GM12865 (cell line): Measurements from ENCODE around the gene CCDC12.

Source experiments
- DNase-seq: peaks from one replicate; pipeline ENCODE4 v3.0.0; 2010; ENCODE audit warnings: low read depth
- H3K4me3 ChIP-seq: 2 replicates; pipeline ENCODE4 v1.5.1; 2011; ENCODE audit warnings: mild to moderate bottlenecking, low read depth, low read length, control low read depth
- CTCF ChIP-seq: IDR thresholded peaks from 2 replicates; pipeline ENCODE4 v1.5.1; 2011; ENCODE audit warnings: low read length, control low read depth, low read depth, inconsistent platforms; ENCODE audit not compliant: insufficient read depth; ENCODE audit errors: missing control alignments

CCDC12 gene

DNA sequence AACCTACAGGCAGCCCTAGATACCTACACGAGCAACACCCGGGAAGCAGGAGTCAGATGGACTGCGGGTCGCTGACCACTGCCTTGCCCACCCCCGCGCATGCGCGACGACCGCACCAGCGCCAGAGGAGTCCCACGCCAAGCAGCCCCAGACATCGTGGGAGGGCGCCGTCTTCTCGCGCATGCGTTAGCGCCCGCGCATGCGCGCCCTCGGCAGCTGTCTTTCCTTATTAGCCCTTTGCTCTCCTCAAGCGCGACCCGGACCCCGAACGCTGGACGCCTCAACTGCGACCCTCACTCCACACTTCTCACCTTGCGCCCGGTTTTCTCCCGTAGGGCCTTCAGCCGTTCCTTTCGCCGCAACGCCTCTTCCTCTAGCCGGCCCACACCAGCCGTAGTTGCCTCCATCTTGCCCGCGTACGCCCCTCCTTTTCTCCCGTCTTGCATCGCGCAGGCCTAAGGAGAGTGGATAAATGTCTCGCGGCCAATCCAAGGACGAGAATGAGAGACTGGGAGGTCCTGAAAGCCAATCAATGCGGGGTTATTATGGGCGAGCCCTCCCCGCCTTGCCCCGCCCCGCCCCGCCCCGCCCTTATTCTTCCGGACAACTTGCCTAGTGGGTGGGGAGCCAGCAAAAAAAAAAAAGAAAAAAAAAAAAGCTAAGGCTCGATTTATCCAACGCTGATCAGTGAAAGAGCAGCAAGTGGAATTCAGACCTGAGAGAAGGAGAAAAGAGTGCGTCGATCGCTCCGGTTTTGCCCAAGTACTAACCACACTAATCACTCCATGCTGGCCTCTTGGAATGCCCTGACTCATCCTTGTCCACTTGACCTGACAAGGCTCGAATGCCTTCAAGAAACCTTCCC, at the start of gene CCDC12:
CCDC12 (minus strand) TSS at position 420 of the 865 bp plus-strand sequence; CDS start at position 407, 13 bp downstream.
- H3K4me3 ChIP-seq: peak within 1 kb of the TSS; percentile 81
- no peak for TF ChIP-seq CTCF
- peak; percentile 99 for DNase-seq

- TF ChIP-seq CTCF: no peak
- H3K4me3 ChIP-seq: no peak overlapping the region
- DNase-seq: no peak
Observed at GRCh38 chr3:47024932-47025331, 48.4 kb upstream of the CCDC12 start.

DNA sequence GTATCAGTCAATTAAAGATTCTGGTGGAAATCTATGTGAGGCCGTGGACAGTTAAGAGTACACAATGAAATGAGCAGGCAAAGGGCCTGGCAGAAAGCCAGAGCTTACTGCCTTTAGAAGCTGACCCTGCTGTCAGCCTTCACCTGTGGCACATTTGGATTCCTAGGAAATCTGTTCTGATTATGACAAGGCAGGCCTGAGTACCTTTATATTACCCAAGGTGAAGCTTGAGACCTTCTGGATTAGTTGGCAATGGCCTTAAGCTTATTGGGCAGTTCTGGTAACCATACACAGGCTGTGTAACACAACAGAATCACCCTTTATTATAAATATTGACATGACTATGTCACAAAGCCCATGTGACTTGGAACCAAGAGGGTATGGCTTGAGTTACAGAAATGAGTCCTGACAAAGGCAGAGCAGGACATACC, 46.1 kb upstream of the CCDC12 start:
- no peak for DNase-seq
- H3K4me3 ChIP-seq: no peak overlapping the region
- TF ChIP-seq CTCF: no peak

- no peak for TF ChIP-seq CTCF
- H3K4me3 ChIP-seq: no peak overlapping the region
- no peak for DNase-seq
Observed at GRCh38 chr3:47020311-47020710, 43.8 kb upstream of the CCDC12 start.

GRCh38 chr3:47019201-47019600, 42.7 kb upstream of the CCDC12 start:
- no peak for TF ChIP-seq CTCF
- no peak overlapping the region for H3K4me3 ChIP-seq

GRCh38 chr3:47018269-47018611, 41.7 kb upstream of the CCDC12 start:
- no peak for TF ChIP-seq CTCF
- H3K4me3 ChIP-seq: no peak overlapping the region

More at GRCh38 chr3:47019201-47019600, 42.7 kb upstream of the CCDC12 start:
- DNase-seq: peak; percentile 82

More at GRCh38 chr3:47018269-47018611, 41.7 kb upstream of the CCDC12 start:
- DNase-seq: no peak
